Activated CD4-positive, CD25-positive, alpha-beta regulatory T cell (primary cell): Measurements from ENCODE around the gene FAM228A.

Source experiments
- DNase-seq, 4 experiments: peaks; one replicate each; lab custom pipeline; 2025; lab: John Stamatoyannopoulos, UW

The FAM228A gene

DNA sequence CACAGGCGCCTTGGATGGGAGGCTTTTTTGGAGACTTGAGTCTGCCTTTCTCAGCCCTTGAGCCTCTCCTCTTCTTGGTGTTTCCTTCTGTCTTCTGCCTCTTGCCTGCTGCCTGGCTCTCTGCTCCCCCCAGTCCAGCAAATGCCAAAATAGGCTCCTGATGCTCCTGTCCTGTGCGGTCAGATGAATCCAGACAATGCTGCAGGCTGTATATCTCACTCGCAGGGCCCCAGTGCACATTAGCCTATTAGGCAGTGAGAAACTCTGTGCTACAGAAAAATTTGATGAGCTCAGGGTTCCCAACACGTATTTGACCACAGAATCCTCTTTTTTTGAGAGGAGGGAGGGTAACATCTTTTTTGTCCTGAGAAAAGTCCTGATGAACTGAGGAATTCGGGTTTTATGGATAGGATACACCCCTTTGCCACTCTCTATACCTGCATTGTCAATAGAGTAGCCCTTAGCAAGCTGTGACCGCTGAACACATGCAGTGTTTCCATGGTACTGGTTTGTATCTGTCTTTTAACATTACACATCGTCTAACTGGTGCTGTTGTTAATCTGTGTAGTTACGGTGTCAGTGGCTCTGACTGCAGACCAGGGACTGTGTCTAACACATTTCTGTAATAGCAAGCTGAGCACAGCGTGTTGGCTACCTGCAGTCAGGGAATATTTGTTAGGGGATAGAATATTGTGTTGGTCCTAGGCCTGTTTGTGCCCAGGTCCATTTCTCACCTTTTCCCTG lies 50.8 kb downstream of the FAM228A start:
- no peak for DNase-seq

- DNase-seq, result no peak
These were observed 53.6 kb downstream of the FAM228A start for GRCh38 chr2:24228470-24228869.

GRCh38 chr2:24231461-24231881 lies 56.6 kb downstream of the FAM228A start:
- DNase-seq, result no peak

DNA sequence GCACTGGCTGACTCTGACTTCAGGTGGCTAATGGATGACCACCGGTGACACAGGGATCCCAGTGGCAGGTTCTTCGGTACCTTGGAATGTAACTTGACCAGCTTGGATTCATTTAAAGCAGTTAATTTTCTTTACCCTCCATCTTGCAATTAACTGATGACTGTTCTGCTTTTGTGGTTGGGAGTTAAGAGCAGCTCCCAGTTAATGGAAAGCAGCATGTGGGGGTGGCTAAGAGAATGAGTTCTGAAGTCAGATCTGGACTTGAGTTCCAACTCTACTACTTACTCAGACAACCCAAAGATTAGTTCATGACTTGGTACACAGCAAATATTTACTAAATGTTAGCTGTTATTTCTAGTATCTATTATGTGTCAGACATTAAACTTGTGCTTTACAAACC lies 58.5 kb downstream of the FAM228A start:
- DNase-seq, result no peak

GRCh38 chr2:24237313-24237712 lies 62.5 kb downstream of the FAM228A start:
- DNase-seq, result no peak

DNA sequence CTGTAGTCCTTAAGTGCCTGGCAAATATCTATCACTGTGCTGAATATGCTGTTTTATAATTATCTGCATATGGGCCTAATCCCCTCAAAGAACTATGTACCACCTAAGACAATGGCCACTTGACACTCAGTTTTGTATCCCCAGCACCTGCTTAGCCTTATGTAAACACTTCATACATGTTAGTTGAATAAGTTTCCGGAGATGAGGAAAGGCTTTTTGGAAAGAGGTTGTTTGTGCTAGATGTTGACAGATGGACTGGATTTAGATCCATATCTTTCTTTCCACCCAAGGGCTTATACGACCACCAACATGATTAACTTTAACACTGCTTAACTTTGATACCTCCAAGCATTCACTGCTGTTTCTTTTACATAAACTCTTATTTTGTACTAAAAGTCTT lies 63.3 kb downstream of the FAM228A start:
- no peak for DNase-seq

DNA sequence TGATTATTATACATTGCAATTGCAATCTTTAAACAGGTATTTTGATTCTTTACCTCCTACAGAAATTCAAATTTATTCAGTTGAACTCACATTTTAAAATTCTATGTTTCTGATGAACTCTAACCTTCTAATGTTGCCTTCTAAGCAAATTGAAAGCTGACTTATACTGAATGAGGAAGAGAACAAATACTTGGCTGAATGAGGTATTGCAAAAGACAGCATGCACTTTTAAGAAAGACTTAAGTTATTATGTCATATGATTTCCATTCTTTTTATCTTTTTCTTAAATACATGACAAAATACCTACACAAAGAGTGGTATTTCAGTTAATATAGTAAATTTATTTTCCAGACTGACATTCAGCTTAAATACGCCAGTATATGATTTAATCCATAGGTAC lies 64.7 kb downstream of the FAM228A start:
- no peak for DNase-seq
